Stimulated activated CD4-positive, alpha-beta T cell treated with anti-CD3 and anti-CD28 coated beads, Interleukin-2, amount 100 ng/mL, for 4 hours (primary cell): Measurements from ENCODE around the gene ADAMTS13.

Source experiments
- DNase-seq: peaks from one replicate; pipeline ENCODE4 v3.0.0-alpha.2; 2020; ENCODE audit warnings: low read depth

ADAMTS13 gene

GRCh38 chr9:133490865-133491655 lies 68.9 kb downstream of the ADAMTS13 start:
- DNase-seq, result no peak

GRCh38 chr9:133491656-133491925 lies 69.4 kb downstream of the ADAMTS13 start:
- no peak for DNase-seq

GRCh38 chr9:133492061-133493021 lies 70.2 kb downstream of the ADAMTS13 start:
- no peak for DNase-seq

- no peak for DNase-seq
Measured at GRCh38 chr9:133493428-133493827, 71.3 kb downstream of the ADAMTS13 start.

GRCh38 chr9:133493845-133494540 lies 71.8 kb downstream of the ADAMTS13 start:
- no peak for DNase-seq

GRCh38 chr9:133494636-133495326 lies 72.6 kb downstream of the ADAMTS13 start:
- no peak for DNase-seq

- DNase-seq, result no peak
Measured at GRCh38 chr9:133495327-133496293, 73.4 kb downstream of the ADAMTS13 start.

GRCh38 chr9:133496861-133497842 lies 75.0 kb downstream of the ADAMTS13 start:
- no peak for DNase-seq

GRCh38 chr9:133499132-133499891 lies 77.1 kb downstream of the ADAMTS13 start:
- no peak for DNase-seq

GRCh38 chr9:133499892-133500270 lies 77.7 kb downstream of the ADAMTS13 start:
- DNase-seq, result no peak

GRCh38 chr9:133502112-133502511 lies 79.9 kb downstream of the ADAMTS13 start:
- no peak for DNase-seq

GRCh38 chr9:133505186-133505830 lies 83.1 kb downstream of the ADAMTS13 start:
- DNase-seq, result no peak

- DNase-seq, result no peak
Measured at GRCh38 chr9:133505901-133506652, 83.9 kb downstream of the ADAMTS13 start.

GRCh38 chr9:133506653-133507038 lies 84.5 kb downstream of the ADAMTS13 start:
- DNase-seq, result no peak

GRCh38 chr9:133507246-133507965 lies 85.2 kb downstream of the ADAMTS13 start:
- no peak for DNase-seq

GRCh38 chr9:133508046-133508445 lies 85.9 kb downstream of the ADAMTS13 start:
- no peak for DNase-seq
